Left forelimb (tissue), 1 donor: ENCODE measurements around the gene MRPL23.

ENCODE experiments used
- DNase-seq: peaks from one replicate; pipeline ENCODE4 v3.0.0-alpha.2; 2018; ENCODE audit warnings: low spot score

Gene MRPL23

DNA sequence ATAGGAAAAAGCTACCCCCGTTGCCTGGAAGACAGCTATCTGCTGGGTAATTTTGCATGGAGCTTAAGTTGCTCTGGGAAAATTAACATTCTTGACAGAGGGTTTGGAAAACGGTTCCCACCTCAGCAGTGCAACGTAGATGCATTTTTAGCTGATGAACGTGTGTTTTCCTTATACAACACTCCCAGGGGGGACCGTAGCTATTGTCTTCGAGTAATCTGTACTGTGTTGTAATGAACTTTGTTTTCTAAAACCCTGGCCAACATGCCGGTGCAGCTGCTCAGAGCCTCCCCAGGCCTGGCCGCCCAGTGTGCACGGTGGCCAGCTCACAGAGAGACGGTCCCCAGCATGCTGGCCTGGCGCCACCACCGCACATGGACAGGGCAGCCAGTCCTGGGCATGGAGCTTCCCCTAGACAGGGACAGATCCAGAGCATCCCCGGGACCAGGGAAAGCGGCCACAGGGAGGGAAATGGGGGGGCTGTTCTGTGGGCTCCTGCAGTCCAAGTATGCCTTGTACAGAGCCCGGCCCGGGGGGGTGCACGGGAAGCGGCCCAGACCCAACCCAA is 25.5 kb upstream of the MRPL23 start:
- peak; percentile 89 for DNase-seq

DNA sequence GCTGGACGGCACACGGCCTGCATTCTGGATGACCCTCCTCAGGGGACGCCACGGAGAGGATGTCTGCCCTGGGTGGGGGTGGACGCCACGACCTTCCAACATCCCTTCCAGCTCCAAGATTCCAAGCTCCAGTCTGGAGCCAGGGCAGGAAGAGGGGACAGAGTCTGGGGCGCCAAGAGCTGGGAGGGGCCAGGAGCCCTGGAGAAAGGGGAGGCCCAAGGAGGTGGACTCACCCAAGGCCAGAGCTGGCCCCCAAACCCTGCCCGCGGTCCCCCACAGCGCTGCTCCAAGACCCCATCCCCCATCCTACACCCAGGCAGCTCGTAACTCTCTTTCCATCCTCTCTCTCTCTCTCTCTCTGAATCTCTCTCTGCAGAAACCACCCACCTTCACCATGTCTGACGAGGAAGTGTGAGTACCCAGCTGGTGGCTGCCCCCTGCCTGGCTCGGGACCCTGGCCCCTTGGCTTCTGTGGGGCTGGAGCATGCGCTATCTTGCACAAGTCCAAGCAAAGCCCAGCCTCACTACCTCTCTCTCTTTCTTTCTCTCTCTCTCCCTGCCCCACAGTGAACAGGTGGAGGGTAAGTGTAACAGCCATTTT is 24.6 kb upstream of the MRPL23 start:
- DNase-seq = no peak

DNA sequence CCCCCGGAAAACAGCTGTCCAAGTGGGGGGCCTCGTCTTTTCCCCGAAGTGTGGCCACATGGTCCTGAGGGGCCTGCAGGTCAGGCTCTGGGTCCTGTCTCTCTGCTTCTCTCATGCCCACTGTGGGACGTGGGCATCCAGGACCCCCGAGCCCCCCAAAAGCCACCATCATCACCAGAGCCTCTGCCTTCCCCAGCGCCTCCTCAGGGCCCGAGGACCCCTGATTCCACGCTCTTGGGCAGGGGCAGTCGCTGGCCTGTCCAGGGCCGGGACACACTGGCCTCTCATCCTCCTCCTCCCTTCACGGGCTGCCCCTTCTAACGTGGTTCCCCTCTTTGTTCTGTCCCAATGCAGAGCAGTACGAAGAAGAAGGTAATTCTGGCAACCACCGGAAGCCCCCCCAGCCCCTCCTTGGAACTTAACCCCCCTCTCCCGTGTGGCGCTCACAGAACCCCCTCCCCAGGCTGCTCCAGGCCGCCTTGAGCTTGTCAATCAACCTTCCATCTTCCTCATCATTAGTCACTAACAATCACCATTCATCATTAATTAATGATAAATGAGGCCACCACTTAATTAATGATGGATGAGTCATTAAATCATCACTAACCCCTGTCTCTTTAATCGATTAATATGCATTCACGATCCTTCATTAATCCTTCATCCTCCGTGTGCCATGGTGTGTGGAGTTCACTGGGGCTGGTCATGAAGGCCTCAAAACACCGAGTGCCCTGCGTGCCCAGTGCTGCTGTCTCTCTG is 23.8 kb upstream of the MRPL23 start:
- DNase-seq = no peak

DNA sequence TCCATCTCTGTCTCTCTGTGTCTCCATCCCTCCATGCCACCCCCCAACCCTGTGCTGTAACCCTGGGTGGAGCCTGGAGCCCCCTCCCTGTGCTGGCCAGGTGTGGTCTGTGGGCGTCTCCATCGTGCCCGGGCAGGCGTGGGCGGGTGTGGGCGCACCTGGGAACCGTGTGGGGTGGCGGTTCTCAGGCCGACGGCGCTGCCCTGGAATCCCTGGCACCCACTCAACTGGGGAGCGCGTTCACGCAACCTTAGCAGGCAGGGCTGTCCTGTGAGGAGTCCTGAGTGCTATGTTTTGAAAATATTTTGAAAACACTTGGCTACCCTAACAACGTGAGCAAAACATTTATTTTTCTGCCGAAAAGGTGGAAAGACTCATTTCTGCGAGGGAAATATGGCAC is 23.0 kb upstream of the MRPL23 start:
- DNase-seq = no peak

DNA sequence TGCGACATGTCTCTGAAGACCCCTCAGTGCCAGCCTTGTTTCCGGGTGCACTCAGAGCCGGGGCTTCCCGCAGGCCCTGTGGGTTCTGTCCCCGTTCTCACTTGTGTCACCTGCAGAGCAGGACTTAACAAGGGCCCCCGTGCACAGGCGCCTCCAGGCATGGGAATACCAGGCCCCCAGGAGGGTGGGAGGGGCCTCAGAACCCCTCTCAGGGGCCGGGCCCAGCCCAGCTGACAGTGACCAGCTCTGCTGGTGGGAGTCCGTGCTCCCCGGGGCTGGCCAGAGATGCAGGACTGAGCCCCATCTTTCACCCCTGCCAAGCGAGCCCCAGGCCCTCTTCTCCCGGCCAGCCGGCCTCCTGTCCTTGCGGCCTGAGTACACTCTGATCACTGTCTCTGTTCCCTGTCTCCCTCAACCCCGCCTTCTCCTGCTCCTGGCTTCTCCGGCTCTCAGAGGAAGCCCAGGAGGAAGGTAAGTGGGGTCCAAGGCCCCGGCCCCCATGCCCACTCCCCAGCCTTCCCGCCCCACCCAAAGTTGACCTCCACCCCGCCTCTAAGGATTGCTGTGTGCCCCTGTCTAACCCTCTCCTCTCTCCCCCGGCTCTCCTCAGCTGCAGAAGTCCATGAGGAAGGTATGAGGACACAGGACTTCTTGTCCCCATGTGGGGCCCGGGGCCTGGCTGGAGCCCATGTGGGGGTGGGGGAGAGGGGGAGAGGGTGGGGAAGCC is 22.3 kb upstream of the MRPL23 start:
- DNase-seq = no peak

DNA sequence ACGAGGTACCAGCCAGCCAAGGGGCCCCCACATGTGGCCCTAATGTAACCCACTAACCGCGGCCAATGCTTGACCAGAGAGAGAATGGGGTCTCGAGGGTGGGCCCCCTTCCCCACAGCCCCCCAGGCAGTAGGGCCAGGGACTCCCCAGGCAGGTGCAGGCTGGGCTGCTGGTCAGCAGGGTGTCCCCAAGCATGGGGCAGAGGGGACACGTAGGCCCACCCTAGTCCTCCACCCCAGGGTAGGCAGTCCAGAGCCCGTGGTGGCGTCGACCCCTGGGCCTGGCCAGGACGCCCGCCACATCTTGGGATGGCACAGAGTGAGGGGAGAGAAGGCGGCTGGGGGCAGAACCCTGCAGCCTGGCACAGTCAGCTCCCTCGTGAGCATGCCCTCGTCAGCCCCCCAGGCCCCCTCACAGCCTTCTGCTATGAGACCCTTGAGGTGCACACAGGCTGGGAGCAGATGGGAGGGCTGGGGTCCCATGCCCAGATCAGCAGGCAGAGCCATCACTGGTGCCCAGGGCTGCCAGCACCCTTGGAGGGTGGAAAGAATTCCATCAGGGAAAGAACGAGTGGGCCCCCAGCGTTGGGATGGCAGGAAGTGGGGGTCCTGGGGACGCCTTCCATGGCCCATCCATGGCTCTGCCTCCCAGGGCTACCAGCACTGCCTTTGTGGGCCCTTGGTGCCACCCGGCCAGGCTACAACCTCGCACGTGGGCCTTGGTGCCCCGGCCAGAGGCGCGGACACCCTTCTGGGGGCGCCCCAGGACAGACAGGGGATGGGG is 21.6 kb upstream of the MRPL23 start:
- no peak for DNase-seq

DNA sequence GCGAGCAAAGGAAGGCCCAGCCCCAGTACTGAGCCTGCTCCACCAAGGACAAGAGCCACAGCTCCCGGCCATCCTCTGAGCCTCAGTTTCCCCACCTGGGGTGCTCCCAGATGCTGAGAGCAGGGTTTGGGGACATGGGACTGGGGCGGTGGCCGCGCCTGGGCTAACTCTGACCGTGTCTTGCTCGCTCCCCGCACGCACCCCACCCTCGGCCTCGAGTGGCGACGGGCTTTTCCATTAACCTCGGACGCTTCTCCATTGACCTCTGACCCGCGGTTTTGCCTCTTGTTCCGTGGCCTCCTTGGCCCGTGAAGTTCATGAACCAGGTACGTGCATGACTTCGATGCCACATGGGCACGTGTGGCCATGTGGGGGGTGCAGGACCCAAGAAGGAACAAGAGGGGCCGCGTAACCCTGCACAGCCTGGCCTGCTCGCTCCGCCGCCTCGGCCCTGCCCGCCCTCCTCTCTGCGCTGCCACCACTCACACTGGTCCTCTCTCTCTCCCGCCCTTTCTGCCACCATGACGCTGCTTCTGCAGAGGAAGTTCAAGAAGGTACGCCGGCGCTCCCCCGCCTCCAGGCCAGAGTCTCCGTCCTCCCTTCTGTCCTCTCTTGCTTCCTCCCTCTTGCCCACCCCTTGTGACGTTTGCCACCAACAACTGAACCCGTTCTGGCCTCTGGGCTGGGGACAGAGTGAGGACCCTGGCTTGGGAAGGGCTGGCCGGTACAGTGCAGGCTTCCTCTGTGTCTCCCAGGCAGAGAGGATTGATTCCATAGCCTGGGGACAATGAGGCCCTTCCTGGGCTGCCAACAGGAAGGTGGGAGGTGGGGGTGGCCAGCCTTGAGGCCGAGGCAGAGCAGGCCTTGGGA is 20.7 kb upstream of the MRPL23 start:
- DNase-seq = no peak

DNA sequence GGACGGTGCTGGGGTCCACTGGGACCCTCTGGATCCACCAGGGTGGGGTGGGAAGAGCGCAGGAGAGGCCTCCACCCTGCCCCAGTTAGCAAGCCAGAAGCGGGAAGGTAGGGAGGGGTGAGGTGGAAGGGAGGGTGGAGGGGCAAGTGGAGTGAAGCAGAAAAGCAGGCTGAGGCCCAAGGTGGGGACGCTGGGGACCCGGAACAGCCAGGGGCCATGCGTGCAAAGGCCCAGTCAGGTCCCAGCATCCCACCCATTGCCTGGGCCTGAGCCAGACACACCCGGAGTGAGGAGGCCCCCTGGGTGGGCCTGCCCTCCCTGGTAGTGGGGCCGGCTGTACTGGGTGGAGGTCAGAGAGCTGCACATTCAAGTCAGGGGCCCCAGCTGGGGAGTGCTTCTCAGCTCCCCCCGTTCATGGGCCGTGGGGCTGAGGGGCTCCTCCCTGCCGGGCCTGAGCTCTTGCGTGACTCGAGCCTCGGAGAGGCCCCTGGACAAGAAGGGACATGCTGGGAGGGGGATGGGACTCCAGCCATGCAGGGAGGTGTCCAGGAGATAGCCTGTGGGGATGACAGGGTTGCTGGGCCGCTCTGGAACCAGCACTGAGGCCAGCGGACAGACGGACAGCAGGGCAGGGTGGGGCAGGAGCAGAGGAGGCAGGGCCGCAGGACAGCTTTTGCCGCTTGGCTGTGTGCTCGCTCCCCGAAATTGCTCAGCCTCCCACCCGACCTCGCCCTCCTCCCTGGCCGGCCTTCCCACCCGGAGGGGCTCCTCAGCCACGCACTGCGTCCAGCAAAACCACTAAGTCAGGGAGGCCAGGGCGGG is 19.9 kb upstream of the MRPL23 start:
- DNase-seq = peak; percentile 82

DNA sequence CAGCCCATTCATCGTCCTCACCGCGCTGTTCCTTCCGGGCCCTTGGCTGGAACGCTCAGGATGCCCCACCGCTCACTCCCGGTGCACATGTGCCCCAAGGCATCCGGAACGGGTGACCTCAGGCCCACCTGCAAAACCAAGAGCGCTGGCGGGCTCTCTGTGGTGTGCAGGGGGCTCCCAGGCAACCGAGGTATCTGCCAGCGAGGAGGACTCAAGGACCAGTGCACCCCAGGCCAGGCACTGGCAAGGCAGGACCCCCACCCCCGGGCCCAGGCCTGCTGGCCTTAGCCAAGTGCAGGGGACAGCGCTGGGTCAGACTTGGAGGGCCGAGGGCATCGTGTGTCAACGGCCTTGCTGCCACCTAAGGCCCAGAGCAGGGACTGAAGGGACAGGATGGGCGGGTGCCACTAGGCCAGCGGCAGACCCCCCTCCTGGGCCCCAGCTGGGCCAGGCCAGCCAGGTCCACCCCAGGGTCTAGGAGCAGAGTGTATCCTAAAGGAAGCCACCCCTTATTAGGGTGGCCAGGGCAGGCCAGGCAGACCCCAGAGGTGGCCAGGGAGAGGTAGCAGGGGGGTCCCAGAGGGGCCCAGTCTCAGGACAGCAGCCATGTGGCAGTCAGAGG is 19.2 kb upstream of the MRPL23 start:
- no peak for DNase-seq

DNA sequence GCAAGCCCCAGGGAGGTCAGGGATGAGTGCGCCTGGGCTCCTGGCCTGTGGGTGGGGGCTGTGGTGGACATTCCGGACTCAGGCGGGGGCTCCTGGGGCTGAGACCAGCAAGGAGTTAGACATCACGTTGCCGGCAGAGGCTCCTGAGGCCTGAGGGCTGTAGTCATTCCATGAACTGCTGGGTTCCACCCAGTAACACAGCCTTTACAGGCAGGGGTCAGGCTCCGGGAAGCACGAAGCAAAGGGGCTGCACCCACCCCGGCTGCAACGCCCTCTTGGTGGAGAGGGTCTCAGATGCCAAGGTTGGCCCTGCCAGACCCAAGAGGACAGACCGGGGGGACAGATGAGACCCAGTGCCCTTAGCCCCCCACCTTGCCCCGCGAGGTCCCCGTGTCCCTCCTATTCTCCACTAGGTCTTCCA is 18.7 kb upstream of the MRPL23 start:
- no peak for DNase-seq

DNA sequence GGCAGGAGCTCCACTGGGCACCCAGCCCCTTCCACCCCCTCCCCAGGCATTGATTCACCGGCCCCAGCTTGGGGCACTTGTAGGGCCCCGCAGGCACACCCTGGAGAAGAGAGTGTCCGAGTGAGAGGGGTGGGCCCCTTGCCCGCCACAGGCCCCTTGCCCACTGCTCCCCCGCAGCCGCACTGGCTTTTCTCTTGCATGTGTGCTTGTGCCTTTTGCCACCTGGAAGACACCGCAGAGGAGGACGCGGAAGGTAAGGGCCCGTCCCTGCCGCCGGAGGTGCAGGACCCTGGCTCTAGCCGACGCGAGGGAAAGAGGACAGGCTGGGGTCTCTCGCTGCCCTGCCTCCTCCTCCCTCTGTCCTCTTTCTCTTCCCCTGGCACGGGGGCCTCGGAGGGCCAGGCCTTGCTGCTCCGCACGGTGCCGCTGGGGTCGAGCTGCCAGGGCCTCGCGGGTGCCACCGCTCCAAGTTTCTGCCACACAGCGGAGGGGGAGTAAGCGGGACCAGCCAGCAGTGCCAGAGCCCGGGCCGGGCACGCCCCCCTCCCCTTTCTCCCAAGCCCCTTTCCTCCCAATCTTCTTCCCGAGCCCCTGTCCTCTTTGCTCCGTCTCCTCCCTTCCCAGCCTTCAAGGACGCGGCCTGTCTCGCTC is 18.1 kb upstream of the MRPL23 start:
- no peak for DNase-seq

DNA sequence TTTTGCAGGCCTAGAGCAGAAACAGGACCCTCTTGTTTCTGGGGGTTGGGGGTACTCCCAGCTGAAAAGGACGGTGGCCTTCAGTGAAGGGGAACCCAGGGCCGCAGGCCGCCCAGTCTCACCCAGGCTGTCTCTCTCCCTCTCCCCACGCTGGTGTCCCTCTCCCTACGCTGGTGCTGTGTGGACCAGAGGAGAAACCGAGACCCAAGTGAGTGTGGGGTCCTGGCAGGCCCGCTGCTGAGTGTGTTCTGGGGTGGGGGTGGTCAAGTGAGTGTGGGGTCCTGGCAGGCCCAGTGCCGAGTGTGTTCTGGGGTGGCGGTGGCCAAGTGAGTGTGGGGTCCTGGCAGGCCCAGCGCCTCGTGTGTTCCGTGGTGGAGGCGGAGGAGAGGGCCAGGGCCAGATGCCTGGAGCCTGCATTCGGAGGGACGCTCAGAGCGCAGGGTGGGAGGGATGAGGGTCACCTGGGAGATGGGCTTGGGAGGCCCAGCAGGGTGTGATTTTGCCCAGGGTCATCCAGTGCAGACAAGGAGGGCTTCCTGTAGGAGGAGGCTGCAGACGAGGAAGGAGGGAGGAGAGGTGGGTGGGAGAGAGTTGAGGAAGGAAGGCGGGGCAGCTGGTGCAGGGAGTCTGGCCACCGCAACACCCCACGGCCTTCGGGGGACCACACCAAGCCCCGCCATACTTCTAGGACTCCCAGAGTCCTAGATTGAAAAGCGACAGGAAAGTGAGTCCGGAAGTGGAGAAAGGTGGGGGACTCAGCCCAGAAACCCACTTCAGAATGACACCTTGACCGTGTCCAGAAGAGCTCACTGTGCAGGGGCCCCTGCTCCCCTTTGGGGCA is 17.3 kb upstream of the MRPL23 start:
- no peak for DNase-seq

DNA sequence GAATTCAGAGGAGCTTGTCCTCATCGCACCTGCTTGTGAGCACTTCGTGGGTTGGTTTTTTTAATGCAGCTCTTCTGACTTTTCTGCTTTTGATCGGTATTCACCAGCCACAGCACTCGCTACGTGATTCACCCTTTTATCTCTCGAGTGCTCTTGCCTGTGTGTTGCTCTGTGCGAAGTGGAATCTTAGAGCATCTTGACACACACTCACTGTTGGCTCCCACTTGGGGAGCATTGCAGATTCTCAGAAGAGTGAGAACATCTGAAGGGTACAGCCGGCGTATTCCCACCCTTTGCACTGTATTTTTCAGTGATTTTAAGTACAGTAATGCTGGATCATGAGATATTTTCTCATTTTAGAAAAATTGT is 16.7 kb upstream of the MRPL23 start:
- DNase-seq = no peak

DNA sequence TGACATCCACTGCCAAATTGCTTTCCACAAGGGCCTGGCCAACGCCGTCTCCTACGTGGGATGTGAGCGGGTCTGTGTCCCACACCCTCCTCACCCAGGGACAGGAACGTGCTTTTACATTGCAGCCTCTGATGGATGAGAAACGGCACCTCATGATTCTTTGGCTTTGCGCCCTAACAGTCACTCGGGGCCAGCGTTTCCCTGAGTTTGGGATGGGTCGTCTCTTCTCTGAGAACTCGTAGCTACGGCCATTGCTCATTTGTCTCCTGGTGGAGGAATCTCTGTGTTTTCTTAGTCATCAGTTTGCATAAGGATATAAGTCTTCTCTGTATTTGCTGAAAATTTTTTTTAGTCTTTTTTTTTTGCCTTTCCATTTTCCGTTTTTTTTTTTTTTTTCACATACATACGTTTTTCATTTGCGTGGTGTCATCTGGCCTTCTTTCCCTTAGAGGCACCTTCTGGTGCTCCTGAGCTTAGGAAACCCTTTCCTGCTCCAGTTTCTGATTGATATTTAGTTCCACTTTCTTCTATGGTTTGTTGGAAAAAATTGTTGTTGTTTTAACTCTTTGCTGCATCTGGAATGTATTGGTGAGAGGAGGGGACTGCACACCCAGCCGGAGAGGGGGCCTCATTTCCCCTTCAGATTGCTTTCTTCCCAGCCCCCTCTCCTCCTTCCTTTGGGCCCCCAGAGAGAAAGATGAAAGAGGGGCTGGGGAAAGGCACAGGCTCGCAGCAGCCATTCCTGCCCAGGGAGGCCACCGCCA is 15.6 kb upstream of the MRPL23 start:
- peak; percentile 82 for DNase-seq

DNA sequence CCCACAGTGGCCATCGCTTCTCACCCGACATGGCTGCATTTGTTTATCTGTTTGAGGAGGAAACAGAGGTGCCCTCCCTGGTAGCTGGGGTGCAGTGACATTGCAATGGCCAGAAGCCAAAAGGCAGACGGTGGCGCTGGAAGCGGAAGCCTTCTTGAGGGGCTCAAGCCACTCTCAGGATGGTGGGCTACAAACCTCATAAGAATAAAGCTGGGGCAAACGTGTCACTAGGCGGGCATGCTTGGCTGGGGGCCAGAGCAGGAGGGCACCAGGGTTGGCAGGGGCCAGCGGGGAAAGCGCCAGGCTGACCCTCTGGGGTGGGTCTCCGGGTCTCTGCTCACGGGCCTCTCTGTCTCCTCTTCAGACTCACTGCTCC is 15.0 kb upstream of the MRPL23 start:
- DNase-seq = no peak

DNA sequence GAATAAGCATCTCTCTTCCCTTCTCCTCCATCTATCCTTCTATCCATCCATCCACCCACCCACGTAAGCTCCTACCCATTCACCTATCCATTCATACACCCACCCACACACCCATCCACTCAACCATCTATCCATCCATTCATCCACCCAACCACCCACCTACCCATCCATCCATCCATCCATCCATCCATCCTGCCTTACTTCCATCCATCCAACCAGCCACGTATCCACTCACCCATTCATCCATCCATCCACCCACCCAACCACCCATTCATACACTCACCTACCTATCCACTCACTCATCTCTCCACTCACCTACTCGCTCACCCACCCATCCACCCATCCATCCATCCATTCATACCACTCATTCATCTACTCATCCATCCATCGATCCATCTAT is 14.5 kb upstream of the MRPL23 start:
- DNase-seq = no peak

DNA sequence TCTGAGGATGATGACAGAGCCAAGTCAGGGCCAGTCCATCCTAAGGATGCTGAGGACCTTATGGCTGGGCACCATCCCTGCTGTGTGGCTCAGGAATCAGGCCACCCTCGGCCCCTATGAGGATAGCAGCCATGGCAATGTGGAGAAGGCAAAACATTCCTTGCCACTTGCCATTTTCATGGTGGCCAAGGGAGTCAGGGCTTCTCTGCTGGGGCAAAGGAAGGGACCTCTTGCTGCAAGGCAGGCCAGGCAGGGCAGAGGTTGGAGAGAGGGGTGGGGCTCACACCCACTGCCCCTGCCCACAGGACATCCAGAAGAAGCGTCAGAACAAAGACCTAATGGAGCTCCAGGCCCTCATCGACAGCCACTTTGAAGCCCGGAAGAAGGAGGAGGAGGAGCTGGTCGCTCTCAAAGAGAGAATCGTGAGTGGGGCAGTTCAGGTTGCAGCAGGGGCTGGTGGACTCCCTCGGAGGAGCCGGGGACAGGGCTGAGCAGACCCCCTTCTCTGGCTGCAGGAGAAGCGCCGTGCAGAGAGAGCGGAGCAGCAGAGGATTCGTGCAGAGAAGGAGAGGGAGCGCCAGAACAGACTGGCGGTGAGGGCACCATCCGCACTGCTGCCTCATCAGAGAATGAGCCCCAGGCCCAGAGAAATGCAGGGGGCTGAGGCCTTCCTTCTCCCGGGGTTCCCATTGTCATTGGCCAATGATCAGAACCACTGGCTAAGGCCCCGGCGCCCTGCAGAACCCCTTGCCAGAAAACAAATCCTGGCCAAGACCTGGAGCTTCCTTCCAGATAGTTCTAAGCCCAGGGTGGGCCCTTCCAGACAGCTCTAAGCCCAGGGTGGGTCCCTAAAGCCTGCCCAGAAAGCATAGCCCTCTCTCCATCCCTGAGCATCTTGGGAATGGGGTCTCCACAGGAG is 13.5 kb upstream of the MRPL23 start:
- DNase-seq = no peak
